AG04449 (cell line): ENCODE data around the gene EEF1AKMT3.

Experiments
- CTCF ChIA-PET: fragments of 350-600 bp; formaldehyde crosslinking; extraction: SDS; loops from one replicate; lab custom pipeline; 2021; ENCODE audit warnings: antibody characterized with exemption; lab: Yijun Ruan, JAX
- POLR2A ChIA-PET: fragments of 400-600, 350-600 bp; formaldehyde crosslinking; extraction: SDS; loops from one replicate; lab custom pipeline; 2020; ENCODE audit warnings: antibody characterized with exemption, inconsistent platforms; lab: Yijun Ruan, JAX
- DNase-seq: peaks from one replicate; pipeline ENCODE4 v3.0.0-alpha.2; 2010; ENCODE audit warnings: low read depth, low spot score
- H3K4me3 ChIP-seq: 2 replicates; pipeline ENCODE4 v1.5.1; 2011; ENCODE audit warnings: low read depth, mild to moderate bottlenecking, control low read depth, low read length
- TF ChIP-seq, protein P1 (sequence below): IDR thresholded peaks from one replicate; pipeline ENCODE4 v1.5.1; 2011; ENCODE audit warnings: mild to moderate bottlenecking, moderate library complexity, low read length, control low read depth, inconsistent platforms; ENCODE audit not compliant: insufficient read depth; ENCODE audit errors: missing control alignments

Gene EEF1AKMT3

GRCh38 chr12:57775563-57776246 lies 3.3 kb downstream of the EEF1AKMT3 start:
- DNase-seq, result no peak
- POLR2A ChIA-PET, result no interaction called here
- TF ChIP-seq, protein P1, sequence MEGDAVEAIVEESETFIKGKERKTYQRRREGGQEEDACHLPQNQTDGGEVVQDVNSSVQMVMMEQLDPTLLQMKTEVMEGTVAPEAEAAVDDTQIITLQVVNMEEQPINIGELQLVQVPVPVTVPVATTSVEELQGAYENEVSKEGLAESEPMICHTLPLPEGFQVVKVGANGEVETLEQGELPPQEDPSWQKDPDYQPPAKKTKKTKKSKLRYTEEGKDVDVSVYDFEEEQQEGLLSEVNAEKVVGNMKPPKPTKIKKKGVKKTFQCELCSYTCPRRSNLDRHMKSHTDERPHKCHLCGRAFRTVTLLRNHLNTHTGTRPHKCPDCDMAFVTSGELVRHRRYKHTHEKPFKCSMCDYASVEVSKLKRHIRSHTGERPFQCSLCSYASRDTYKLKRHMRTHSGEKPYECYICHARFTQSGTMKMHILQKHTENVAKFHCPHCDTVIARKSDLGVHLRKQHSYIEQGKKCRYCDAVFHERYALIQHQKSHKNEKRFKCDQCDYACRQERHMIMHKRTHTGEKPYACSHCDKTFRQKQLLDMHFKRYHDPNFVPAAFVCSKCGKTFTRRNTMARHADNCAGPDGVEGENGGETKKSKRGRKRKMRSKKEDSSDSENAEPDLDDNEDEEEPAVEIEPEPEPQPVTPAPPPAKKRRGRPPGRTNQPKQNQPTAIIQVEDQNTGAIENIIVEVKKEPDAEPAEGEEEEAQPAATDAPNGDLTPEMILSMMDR, result no peak
- CTCF ChIA-PET, result interaction anchor here (0.7 to 4.2 kb wide), 5 partner anchors 8 to 128 kb away, joined by 3 to 31 read pairs (median 9); partner anchors contain the start of gene TSFM
- no peak overlapping the region for H3K4me3 ChIP-seq

DNA sequence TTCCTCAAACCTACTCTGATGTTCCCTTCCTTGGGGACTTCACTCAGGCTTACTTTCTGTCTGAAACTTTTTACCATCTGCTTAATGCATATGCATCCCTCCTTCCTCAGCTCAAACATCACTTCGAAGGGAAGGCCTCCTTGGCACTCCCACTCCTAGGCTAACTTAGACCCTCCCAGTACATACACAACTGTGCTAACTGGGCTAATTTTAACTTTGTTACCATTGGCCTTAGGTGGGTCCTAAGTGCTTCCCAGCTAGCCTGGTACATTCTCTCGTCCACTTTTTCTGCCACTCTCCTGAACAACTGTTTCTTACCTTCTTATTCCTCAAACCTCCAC lies 3.8 kb downstream of the EEF1AKMT3 start:
- POLR2A ChIA-PET, result no interaction called here
- TF ChIP-seq, protein P1, result no peak
- DNase-seq, result no peak
- CTCF ChIA-PET, result interaction anchor here (0.7 to 4.0 kb wide), 4 partner anchors 10 to 128 kb away, joined by 3 to 12 read pairs (median 4); partner anchors contain the start of gene CYP27B1
- no peak overlapping the region for H3K4me3 ChIP-seq

DNA sequence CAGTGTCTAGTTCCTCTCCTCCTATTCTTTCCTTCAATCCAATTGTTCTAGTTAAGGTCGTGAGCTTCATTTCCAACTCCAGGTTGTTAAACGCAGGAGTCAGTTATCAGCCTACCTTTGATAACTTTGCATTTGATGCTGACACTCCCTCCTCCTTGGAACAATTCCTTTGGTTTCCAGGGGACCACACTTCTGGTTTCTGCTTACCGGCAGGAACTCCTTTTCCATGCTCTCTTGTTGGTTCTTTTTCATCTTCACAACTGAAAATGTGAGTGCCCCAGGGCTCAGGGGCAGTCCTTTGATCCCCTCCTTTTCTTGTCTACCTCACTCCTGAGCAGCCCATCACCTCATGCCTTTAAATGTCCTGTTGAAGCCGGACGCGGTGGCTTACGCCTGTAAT lies 5.0 kb downstream of the EEF1AKMT3 start:
- TF ChIP-seq, protein P1, result no peak
- no peak for DNase-seq
- no peak overlapping the region for H3K4me3 ChIP-seq
- POLR2A ChIA-PET, result no interaction called here
- CTCF ChIA-PET, result interaction anchor here (0.7 to 4.0 kb wide), 3 partner anchors 9 to 127 kb away, joined by 3 to 12 read pairs (median 4); partner anchors contain the start of gene CYP27B1

DNA sequence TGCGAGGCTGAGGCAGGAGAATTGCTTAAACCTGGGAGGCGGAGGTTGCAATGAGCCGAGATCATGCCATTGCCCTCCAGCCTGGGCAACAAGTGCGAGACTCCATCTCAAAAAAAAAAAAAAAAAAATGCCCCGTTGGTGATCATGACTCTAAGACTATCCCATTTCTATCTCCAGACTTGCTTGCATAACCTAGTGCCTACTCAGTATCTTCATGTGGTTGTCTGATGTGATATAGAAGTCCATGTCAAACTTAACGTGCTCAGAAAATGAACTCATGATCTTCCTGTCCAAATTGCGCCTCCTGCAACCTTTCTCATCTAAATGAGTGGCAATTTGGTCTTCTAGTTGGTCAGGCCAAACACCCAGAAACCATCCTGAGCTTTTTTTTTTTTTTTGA lies 5.5 kb downstream of the EEF1AKMT3 start:
- no peak for DNase-seq
- no peak overlapping the region for H3K4me3 ChIP-seq
- TF ChIP-seq, protein P1, result no peak
- POLR2A ChIA-PET, result no interaction called here
- CTCF ChIA-PET, result interaction anchor here (0.8 to 4.0 kb wide), 5 partner anchors 21 to 126 kb away, joined by 3 to 15 read pairs (median 3); no protein-coding TSS in a partner anchor

DNA sequence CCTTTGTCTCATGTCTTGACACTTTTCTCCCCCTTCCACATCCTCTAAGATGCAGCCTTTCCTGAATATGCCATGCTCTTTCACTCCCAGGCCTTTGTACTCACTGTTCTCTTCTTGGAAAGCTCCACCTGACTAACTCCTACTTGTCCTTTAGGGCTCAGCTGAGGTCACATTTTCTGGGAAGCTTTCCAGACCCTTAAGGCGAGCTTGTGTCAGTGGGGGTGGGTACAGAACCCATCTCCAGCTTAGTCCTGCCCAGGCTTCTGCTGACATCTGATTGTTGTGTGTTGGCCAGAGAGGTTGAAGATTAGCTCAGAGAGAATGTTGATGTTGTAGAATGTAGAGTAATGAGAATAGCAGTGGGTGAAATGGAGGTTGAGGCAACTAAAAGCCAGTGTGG lies 7.3 kb downstream of the EEF1AKMT3 start:
- ChIA-PET POLR2A (interaction anchor here (1.4 kb wide), 1 partner anchor 11 kb away, joined by 4 read pairs; no protein-coding TSS in a partner anchor), CTCF (interaction anchor here (0.8 to 2.2 kb wide), 14 partner anchors 10 to 196 kb away, joined by 3 to 15 read pairs (median 3); no protein-coding TSS in a partner anchor)
- DNase-seq, result no peak
- no peak overlapping the region for H3K4me3 ChIP-seq
- TF ChIP-seq, protein P1, result no peak

- H3K4me3 ChIP-seq, result no peak overlapping the region
- no peak for DNase-seq
- ChIA-PET POLR2A (interaction anchor here (1.4 kb wide), 1 partner anchor 10 kb away, joined by 4 read pairs; no protein-coding TSS in a partner anchor), CTCF (interaction anchor here (0.9 to 9.4 kb wide), 11 partner anchors 7 to 197 kb away, joined by 3 to 199 read pairs (median 4); partner anchors contain the start of genes EEF1AKMT3 and METTL1)
- TF ChIP-seq, protein P1, result no peak
Observed at GRCh38 chr12:57780284-57780897, 8.0 kb downstream of the EEF1AKMT3 start.
